Prostate gland (tissue), 2 donors: Measurements from ENCODE around the gene ARPP21.

Source experiments
- POLR2A ChIP-seq: fragments of 450-650 bp; IDR thresholded peaks from one replicate; pipeline ENCODE4 v1.6.1; 2016; ENCODE audit warnings: antibody characterized with exemption, mild to moderate bottlenecking
- TF ChIP-seq, protein P1 (sequence below), 4 experiments: fragments of 200-600 bp in 2 of 4; fragments of 450-650 bp in 2 of 4; sonication (generic) in 2 of 4; IDR thresholded peaks; 1 replicate in 3 of 4; 2 replicates in 1 of 4; pipeline ENCODE4 v1.5.1; 2016 to 2019; ENCODE audit warnings: antibody characterized with exemption in 4 of 4, mild to moderate bottlenecking in 2 of 4, moderate library complexity in 2 of 4

DNA sequence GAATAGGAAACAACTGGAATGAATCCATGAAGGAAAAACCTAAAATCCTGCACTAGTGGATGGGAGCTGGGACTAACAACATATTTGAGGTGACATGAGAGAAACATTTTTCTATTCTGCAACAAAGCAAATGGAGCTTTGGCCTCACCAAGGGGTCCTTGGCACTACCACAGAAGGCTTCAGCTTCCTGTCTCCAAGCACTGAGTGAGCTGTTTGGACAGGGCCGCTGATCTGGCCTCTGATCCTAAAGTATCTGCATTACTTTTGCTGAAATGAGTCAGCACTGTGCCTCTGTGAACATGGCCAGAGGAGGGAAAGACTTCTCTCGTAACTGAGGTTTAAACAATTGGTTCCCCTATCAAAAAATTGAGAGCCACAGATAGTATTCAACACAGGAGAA lies 9.0 kb downstream of the ARPP21 start:
- TF ChIP-seq, protein P1, sequence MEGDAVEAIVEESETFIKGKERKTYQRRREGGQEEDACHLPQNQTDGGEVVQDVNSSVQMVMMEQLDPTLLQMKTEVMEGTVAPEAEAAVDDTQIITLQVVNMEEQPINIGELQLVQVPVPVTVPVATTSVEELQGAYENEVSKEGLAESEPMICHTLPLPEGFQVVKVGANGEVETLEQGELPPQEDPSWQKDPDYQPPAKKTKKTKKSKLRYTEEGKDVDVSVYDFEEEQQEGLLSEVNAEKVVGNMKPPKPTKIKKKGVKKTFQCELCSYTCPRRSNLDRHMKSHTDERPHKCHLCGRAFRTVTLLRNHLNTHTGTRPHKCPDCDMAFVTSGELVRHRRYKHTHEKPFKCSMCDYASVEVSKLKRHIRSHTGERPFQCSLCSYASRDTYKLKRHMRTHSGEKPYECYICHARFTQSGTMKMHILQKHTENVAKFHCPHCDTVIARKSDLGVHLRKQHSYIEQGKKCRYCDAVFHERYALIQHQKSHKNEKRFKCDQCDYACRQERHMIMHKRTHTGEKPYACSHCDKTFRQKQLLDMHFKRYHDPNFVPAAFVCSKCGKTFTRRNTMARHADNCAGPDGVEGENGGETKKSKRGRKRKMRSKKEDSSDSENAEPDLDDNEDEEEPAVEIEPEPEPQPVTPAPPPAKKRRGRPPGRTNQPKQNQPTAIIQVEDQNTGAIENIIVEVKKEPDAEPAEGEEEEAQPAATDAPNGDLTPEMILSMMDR (IDR thresholded peaks at IDR 0.05): no peak
- TF ChIP-seq POLR2A: no peak
